T-helper 9 cell (primary cell): ENCODE results near the gene ZGRF1.
"Not testable (repeated sequence)": the region's sequence is repeated elsewhere in the genome, so short reads cannot be mapped to it uniquely, and the experiment has no call there.

ENCODE experiments used
- DNase-seq: peaks from one replicate; pipeline ENCODE4 v3.0.0-alpha.2; 2020

ZGRF1 gene

DNA sequence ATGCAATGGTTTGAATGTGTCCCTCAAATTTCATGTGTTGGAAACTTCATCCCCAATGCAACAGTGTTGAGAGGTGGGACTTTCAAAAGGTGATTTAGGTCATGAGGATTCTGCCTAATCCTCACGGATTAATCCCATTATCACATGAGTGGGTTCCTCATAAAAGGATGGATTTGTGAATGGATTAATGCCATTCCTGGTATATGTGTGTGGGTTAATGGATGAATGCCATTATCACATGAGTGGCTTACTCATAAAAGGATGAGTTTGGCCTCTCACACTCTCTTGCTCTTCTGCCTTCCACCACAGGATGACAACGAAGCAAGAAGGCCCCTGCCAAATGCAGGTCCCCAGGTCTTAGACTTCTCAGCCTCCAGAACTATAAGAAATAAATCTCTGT, 90.2 kb downstream of the ZGRF1 start:
- no peak for DNase-seq

DNA sequence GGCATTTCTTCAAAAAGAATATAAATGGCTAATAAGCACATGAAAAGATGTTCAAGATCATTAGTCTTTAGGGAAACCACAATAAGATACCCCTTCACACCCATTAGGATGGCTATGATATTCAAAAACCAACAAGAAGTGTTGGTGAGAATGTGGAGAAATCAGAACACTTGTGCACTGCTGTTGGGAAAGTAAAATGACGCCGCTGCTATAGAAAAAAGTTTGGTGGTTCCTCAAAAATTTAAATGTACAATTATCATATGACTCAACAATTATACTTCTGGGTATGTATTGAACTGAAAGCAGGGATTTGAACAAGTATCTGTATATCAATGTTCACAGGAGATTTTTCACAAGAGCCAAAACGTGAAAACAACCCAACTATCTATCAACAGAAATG, 91.4 kb downstream of the ZGRF1 start:
- no peak for DNase-seq

DNA sequence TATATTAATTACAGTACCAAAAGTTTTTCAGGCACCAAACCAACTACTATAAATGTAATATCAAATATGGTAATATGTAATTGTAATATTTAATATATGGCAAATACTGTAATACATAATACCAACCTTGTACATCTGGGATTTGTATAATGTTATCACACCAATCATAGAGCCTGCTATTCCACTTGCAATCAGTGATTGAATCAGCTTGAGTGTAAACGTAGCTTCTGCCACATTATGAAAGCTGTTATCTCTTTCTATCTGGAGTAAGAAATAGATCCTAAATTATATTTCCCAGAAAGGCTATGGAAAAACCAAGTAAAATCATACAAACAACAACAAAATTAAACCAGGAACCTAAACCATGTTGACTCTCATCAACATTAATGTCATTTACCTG, 96.0 kb downstream of the ZGRF1 start:
- no peak for DNase-seq

DNA sequence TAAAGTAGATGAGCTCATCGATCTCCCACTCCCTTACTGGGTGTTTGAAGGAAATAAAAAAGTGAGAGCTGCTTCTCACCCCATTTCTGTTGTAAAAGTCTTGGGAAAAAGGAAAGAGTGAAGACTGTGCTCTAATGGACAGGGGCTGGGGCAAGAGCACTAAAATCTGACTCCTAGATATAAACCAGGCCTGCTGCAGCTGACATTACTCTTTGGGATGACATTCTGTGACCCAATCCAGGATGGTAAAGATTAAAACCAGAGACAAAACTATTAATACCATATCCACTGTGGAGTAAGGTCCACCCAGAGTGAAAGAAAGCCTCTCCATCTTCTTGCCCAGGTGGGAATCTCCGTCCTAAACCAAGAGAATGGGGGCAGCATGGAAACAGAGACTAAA, 100.6 kb downstream of the ZGRF1 start:
- DNase-seq, result no peak

DNA sequence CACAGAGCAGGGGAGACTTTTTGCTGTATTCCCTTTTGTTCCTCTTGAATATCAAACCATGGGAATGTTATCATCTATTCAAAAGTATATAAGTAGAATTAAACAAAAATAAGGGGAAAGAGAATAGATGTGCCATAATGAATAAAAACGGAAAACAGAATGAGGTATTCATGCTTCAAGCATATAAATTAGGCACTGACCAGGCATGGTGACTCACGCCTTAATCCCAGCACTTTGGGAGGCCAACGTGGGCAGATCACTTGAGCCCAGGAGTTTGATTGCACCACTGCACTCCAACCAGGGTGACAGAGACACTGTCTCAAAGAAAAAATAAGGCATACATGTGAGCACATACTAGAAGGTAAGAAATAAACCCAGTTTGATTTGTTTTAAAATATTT, 104.4 kb downstream of the ZGRF1 start:
- DNase-seq, result no peak

DNA sequence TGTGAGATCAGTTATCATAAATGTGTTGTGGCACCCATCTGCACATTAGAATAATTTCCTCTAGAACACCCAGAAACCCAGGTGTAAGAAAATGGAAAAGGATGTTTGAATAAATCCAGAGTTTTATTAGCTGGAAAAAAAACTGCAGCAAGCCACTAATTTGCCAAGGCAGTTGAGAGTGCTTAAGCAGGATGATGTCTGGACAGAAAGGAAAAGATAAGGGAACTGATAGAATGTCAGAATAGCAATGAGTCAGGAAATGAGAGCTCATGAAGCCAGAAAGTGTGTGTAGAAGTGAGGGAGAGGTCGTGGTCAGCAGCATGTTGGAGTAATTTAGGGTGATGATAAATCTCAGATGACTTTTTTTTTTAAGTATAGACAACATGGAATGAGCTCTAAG, 105.6 kb downstream of the ZGRF1 start:
- no peak for DNase-seq

DNA sequence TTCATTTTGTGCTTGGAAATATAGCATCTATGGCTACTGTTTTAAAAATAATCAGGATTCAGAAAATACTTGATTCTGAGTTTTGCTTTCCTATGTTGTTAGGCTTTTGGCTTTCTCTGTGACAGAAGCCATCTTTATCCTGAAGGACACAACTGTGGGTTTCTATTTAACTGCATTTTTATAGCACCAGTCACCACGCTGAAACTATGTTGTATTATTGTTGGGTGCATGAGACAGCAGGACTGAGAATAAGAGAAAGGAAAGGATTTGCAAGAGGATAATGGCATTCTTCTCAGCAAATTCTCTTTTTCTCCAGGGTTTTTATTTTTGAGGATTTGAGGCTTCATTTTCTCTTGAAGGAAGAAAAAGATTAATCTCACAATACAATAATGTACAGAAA, 110.6 kb downstream of the ZGRF1 start:
- no peak for DNase-seq

DNA sequence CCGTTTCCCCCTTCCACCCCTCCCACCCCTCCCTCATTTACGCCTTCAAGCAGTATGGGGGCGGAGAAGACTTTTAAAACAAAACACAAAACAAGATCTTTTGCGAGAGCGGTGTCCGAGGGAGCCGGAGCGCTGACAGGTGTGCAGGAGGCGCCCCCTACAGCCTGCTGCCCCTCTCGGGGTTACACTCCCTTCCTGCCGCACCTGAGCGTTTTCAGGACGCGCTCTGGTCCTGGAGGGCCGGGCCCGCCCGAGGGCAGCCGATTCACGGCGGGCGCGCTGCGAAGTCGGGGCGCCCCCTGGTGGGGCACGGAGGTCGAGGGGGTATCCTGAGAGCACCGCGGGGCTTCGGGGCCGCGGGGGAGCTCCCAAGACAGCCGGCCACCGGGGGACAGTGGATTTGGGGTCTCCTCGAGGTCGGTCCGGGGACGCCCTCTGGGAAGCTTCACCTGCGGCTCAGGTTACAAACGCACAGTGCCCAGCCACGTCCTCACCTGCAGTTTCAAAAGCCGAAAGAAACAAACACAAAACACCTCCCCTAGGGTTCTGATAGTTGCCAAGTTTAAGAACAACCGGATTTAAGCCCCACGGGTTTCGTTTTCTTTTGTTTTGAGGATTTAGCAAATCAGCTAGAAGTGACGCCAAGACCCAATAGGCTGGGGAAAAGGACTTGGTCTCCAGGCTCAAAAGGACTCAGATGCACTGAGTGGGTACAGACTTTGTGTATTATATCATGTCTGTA, 112.8 kb downstream of the ZGRF1 start:
- peak; percentile 70 for DNase-seq

DNA sequence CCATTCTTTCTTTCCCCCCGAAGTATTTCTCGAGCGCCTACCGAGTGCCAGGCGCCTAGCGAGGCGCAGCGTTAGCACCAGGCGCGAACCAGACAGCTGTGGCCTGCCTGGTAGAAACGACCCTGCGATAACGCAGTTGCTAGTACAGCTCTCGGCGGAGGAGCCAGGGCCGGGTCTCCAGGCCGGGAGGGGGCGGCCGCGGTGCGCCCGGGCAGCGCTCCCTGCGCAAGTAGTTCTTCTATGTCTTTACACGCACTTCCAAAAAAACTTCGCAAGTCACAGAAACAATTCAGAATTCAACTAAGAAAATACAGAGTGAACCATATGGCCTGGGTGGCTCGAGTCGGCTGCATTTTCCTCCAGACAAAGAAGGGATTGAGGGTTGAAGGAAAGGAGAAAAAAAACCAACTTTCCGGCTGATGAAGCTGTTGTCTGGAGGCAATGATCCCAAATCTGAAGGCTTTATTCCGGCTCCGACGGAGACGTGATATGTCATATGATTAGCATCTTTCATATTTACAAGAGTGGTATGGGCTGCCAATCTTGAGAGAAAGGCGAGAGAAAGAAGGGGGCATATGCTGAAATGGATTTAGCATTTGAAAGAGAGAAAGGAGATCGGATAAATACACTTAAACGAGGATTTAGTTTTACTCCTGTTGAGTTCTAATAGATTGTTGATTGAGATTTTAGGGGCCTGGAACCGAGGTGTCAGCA, 113.5 kb downstream of the ZGRF1 start:
- DNase-seq, result no peak

DNA sequence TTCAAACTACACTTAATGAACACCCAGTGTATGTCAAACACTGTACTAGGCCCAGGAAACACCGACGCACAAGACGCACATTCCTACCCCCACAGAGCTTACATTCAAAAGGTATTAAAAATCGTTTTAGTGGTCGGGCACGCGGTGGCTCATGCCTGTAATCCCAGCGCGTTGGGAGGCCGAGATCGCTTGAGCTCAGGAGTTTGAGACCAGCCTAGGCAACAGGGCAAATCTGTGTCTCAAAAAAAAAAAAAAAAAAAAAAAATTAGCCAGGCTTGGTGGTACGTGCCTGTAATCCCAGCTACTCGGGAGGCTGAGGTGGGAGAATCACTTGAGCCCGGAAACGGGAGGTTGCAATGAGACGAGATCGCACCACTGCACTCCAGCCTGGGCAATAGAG, 114.3 kb downstream of the ZGRF1 start:
- DNase-seq, result not testable (repeated sequence)

DNA sequence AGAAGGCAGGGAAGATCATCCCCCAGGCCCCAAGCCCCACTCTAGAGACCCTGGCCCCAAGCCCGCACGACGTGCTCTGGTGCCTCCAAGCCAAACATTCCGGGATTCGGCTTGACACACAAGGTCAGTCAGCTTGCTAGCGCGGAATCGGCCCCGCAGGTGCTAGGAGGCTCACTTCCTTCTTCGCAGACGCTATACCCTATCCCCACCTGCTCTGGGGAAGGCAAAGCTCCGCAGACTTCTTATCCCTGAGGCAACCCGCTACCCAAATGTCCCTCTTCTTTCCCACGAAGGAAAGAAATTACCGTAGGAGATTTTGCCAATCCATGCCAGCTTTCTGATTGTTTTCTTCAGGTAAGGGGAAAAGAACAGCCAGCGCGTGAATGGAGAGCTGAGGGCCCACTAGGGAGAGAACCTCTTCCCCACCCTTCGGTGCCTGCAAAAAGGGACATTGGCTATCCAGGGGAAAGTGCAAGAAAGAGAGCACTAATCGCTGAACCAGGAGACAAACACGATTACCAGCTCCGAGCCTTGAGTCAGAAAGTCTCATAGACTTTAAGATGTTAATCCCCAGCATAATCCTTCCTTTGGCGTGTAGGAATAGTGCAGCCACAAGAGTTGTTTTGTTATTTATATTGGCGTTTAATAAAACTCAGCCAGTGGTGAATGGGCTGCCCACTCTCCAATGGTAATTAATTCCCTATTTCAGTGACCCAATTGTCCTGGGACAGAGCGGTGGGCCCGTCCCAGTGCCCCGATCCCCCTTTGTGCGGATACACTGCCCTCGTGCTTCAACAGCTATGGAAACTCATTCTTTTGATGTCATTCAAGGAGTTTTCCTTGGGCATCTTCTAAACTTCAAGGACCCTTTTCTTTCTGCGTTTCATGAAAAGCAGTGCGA, 115.3 kb downstream of the ZGRF1 start:
- no peak for DNase-seq

DNA sequence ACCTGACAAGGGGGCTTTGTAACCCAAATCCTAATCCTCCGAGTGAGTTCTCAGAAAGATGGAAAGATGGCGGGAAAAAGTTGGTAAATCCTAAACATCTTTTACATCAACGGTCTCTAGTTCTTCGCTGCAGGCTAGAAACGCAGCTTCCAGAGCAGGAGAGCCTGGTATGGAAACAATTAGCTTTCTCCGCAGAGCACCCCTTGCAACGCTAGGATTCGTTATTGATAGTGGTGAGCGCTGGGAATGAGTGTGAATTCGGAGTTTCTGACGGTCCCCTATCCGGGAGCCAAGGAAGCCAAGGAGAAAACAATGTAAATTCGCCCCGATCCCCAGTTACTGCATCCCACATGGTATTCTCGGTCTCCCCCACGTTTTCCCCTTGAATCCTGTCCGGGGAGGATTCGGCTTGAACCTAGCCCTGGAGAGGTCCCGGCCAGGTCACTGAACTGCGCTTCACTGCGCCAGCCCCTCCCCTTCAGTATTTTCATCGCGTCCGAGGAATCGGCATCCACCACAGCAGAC, 116.0 kb downstream of the ZGRF1 start:
- DNase-seq, result no peak

DNA sequence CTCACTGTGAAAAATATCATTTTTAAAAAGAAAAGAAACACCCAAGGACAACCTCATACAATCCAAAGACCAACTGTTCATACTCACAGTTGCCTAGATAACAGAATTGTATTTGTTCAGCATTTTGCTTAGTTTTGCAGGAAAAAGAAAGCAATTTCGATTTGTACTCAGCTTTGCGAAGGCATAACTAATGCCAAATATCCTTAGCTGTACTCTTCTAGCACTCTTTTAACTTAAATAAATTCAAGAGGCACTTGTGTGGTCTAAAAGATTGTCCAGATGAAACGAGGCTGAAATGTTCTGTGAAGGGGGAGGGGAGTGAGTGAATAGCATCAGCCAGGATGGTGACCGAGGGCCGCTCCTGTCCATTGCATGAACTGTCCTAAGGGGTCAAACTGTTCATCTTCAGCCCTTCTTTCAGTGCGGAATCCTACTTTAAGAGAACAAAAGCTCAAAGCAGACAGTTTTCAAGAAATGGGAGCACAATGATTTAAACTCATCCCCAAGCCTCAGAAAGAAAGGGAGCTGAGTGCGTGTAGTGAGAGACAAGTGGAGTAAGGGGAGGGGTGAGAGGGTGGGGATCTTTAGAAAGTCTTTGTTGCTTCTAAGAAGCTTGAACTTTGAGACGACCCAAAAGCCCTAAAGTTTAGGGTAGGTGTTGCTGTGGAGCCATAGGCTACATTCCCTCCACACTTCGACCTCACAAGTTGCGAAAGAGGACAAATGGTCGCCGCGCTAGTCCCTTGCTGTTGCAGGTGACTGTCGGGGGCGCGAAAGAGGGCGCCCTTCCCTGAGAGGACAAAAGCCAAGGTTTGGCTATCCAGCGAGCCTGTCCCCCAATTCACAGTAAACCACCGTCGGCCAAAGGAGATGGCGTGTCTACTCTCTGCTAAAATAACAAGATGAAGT, 116.8 kb downstream of the ZGRF1 start:
- DNase-seq, result no peak

DNA sequence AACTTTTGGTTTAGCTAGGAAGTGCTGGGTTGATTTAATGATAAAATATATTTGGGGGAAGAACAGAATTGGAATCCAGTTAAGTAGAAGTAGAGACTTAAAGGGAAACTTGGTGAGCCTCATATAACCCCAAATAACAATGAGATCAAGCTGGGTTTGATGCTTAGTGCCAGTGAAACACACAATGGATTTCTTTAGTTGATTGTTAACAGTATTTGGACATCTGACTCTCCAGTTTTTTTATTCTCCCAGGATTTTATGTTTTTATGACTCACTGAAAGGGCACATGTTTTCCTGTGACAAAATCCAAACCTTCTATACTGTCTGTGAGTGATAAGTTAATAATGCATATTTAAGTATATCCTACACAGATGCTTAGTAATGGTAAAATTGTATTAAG, 118.0 kb downstream of the ZGRF1 start:
- no peak for DNase-seq

DNA sequence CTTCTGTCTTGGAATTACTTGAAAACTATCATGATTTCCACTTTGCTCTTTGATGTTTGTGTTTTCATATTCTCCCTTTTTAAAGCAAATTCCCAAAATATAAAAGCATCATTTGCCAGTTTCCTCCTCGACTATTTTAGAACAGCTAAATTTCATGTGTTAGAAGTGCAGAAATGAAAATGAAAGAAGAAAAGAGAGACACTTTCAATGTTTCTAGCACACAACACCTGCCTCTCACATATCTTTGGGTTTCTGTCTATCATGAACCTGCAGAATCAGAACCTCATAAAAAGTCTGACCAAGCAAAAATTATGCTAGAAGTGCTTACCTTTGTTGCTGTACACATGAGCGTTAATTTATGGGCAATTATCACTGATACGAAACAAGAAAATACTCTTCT, 118.8 kb downstream of the ZGRF1 start:
- DNase-seq, result no peak

DNA sequence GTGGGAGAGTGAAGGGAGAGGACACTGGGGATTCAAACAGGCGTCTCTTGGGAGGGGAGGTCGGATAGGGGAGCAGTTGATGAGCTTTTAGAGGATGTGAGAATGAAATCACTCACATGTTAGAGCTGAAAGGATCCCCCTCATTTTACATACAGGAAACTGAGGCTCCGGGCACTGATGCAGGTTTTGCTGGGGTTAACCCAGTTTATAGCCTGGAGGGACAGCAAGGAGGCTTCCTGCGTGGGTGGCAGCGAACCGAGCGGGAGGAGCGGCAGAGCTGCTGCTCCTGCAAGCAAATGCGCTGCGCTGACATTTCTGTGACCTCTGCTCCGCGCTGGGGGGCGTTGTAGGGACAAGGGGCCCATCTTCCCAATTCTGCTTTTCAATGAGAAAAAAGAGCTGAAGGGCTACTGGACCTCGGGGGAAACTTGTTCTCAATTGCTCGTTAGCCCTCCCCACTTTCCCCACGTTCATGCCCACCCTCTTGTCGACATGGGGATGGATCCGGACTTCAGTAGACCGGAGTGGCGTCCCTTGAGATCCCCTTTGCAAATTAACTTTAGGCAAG, 119.6 kb downstream of the ZGRF1 start:
- DNase-seq, result no peak

DNA sequence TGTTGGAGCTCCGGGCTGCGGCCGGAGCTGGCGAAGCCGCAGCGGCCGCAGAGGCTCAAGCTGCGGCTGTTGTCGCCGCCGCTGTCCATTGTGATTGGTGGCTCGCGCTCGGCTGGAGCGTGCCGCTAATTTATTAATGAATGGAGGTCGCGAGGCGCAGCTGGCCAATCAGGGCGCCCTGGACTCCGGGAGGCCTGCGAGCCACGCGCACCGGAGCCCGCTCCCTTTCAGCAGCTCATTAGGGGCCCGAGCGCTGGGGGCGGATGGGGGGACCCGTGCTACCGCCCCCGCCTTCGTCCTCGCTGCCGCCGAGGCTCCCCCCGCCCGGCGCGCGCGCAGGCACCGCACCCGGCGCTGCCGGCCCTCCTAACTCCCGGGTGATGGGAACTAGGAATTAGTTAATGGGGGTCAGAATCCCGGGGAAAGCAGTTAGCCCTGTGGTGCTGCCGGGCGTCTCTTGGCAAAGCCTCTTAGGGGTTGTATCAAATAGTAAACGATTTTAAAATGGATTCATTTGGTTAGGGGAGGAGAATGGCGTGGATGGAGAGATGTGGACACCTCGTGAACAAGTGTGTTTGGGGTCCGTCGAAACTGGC, 120.1 kb downstream of the ZGRF1 start:
- no peak for DNase-seq

DNA sequence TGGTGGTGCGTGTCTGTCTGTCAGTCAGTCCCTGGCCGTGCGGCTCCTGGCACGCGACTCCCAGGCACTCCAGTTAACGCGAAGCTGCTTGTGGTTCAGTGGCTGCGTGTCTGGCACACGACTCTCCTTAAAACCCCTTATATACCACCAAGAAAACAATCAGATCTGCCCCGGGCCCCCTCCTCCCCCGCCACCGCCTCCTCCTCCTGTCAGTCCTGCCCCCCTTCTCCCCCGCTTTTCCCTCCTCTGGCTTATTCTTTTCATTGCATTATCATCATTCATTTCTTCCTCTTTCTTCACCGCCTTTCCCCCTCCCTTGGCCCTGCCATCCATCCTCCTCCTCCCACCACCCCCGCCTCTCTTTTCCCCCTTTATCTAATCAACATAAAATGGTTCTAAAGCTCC, 120.6 kb downstream of the ZGRF1 start, which contains the start of gene NEUROG2:
TSS of gene NEUROG2 (minus strand) at position 115 of the 405 bp plus-strand sequence. CDS start 705 bp downstream, outside the sequence.
- DNase-seq, result no peak

DNA sequence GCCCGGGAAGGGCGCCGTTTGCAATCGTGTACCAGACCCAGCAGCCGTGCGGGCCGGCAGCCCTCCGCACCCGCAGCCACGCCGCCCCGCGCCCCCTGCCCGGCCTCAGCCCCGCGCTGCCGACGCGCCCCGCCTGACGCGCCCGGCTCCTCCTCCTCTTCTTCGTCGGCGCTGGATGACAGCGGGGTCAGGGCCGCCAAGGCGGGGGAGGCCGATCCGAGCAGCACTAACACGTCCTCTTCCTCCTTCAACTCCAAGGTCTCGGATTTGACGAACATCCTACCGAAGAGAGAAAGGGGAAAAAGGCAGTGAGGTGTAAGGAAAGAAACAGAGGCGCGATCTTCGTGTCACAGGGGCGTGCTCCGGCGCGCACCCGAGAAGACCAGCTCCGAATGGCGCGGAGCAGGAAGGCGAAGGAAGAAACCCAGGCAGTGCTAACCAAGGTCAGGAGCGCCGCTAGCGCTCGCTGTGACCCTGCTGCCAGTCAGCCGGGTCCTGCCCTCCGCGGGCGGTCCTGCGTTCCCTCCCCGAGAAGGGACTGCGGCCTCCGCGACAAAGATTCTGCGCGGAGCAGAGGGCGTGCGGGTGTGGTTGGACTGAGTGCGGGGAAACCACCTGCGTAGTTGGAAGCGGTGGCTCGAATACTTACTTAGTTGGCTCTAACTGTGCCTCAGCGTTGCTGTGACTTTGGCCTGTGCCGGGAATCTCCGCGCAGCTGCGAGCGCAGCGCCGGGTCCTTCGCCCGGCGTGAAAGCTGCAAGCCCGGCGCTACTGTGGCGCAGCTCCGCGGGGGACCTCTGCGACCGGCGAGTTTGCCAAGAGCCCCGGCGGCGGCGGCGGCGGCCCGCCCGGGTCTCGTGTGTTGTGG, 121.3 kb downstream of the ZGRF1 start:
- no peak for DNase-seq

DNA sequence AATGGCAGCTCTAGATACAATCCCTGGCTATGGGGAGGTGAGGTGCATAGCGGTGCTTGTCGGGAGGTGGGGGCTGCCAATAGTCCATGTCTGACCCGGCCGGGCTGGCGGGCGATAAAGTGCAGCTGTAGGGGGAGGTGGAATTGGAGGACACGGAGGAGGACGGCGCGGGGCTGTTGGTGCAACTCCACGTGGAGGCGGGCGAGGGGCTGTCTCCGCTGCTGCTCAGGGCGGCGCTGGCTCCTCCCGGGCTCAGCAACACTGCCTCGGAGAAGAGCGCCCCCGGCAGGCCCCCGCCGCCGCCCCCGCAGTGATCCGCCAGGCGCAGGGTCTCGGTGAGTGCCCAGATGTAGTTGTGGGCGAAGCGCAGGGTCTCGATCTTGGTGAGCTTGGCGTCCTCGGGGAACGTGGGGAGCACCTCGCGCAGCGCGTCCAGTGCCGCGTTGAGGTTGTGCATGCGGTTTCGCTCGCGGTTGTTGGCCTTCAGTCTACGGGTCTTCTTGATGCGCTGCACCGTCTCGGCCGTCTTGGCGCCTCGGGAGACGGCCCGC, 122.0 kb downstream of the ZGRF1 start:
- no peak for DNase-seq
